Hepatocyte (in vitro differentiated cells): ENCODE data around the gene RABL6. TPM values are rescaled to one million over a fixed set of nuclear protein-coding genes. Genes with fewer than 3 reads are reported as not detected.

Source experiments
- DNase-seq: peaks from one replicate; pipeline ENCODE4 v3.0.0-alpha.2; 2016; ENCODE audit warnings: low spot score
- H2AFZ ChIP-seq: fragments of 200-600 bp; sonication (generic); 2 replicates; pipeline ENCODE4 v1.6.0; 2016; ENCODE audit warnings: antibody characterized with exemption, mild to moderate bottlenecking
- H3K27ac ChIP-seq: fragments of 200-600 bp; sonication (generic); 2 replicates; pipeline ENCODE4 v1.5.1; 2016; ENCODE audit warnings: mild to moderate bottlenecking
- H3K27me3 ChIP-seq: fragments of 200-600 bp; sonication (generic); 2 replicates; pipeline ENCODE4 v1.6.1; 2016
- H3K36me3 ChIP-seq: fragments of 200-600 bp; sonication (generic); replicated peaks from 2 replicates; pipeline ENCODE4 v1.5.1; 2016; ENCODE audit warnings: low read depth; ENCODE audit not compliant: insufficient read depth
- H3K4me1 ChIP-seq: fragments of 200-600 bp; sonication (generic); 2 replicates; pipeline ENCODE4 v1.5.1; 2016; ENCODE audit warnings: mild to moderate bottlenecking, moderate library complexity; ENCODE audit not compliant: insufficient read depth
- H3K4me2 ChIP-seq: fragments of 200-600 bp; sonication (generic); 2 replicates; pipeline ENCODE4 v1.6.0; 2016
- H3K4me3 ChIP-seq: fragments of 200-600 bp; sonication (generic); 2 replicates; pipeline ENCODE4 v1.5.1; 2016; ENCODE audit warnings: mild to moderate bottlenecking
- H3K79me2 ChIP-seq: fragments of 200-600 bp; sonication (generic); 2 replicates; pipeline ENCODE4 v1.6.0; 2017; ENCODE audit warnings: mild to moderate bottlenecking
- H3K9me2 ChIP-seq: fragments of 200-600 bp; sonication (generic); replicated peaks from 2 replicates; pipeline ENCODE4 v1.6.0; 2017; ENCODE audit warnings: mild to moderate bottlenecking; ENCODE audit not compliant: insufficient read depth
- H3K9me3 ChIP-seq: fragments of 200-600 bp; sonication (generic); 2 replicates; pipeline ENCODE4 v1.5.1; 2016; ENCODE audit warnings: low read depth, mild to moderate bottlenecking
- H4K20me1 ChIP-seq: fragments of 200-600 bp; sonication (generic); 2 replicates; pipeline ENCODE4 v1.6.0; 2016; ENCODE audit warnings: mild to moderate bottlenecking; ENCODE audit not compliant: insufficient read depth, poor library complexity, severe bottlenecking
- CTCF ChIP-seq: fragments of 200-600 bp; sonication (generic); IDR thresholded peaks from 2 replicates; pipeline ENCODE4 v1.5.1; 2016; ENCODE audit warnings: antibody characterized with exemption, mild to moderate bottlenecking; ENCODE audit not compliant: poor library complexity
- EZH2 ChIP-seq: fragments of 200-600 bp; sonication (generic); IDR thresholded peaks from 2 replicates; pipeline ENCODE4 v1.6.1; 2016; ENCODE audit warnings: antibody characterized with exemption, mild to moderate bottlenecking, borderline replicate concordance
- EZH2phosphoT487 ChIP-seq: fragments of 200-600 bp; sonication (generic); IDR thresholded peaks from one replicate; pipeline ENCODE4 v1.6.1; 2018; ENCODE audit warnings: antibody characterized with exemption, mild to moderate bottlenecking, low read depth, moderate library complexity; ENCODE audit not compliant: unreplicated experiment, severe bottlenecking
- WGBS: methylation state at CpG from one replicate; pipeline ENCODE4 v1.1.6; 2016; ENCODE audit warnings: low lambda C conversion rate; ENCODE audit errors: missing lambda C conversion rate; 5-methylcytosine and 5-hydroxymethylcytosine counted together
- polyA plus RNA-seq: library from polyadenylated mRNA; unstranded; fragments of >200 nt; fragmentation: Nextera tagmentation; extraction: Ambion mirVana; gene quantifications from 2 replicates; pipeline ENCODE4 v1.2.1, GENCODE V29; 2016
- total RNA-seq: library from RNA; depleted of rRNA; stranded (reverse); fragments of >200 nt; gene quantifications from 2 replicates; pipeline ENCODE4 v1.2.3, GENCODE V29; 2014

Gene RABL6
- total and polyA plus RNA-seq, 2 experiments from 2014 or later = 72.3 to 103 TPM

- 0% methylated on average over 17 of the region's 53 CpGs for WGBS
- peak overlapping the region; percentile 86 for H3K4me2 ChIP-seq
- H3K36me3 ChIP-seq = no peaks in the 10 kb centered on the region
- DNase-seq = peak; percentile 76
- no peaks in the 10 kb centered on the region for H3K27me3 ChIP-seq
- H3K27ac ChIP-seq = peak overlapping the region; percentile 92
- peaks cover 8% of the 10 kb centered on the region for H3K4me1 ChIP-seq
- H4K20me1 ChIP-seq = peaks cover 12% of the 10 kb centered on the region
- TF ChIP-seq CTCF (no peak), EZH2 (no peak), EZH2phosphoT487 (no peak)
- H3K9me3 ChIP-seq = no peaks in the 10 kb centered on the region
- H3K4me3 ChIP-seq = peak overlapping the region; percentile 86
- peaks cover 12% of the 10 kb centered on the region for H3K79me2 ChIP-seq
- H3K9me2 ChIP-seq = no peaks in the 10 kb centered on the region
- H2AFZ ChIP-seq = peak overlapping the region; percentile 55
Measured at GRCh38 chr9:136848393-136849037, 40.8 kb downstream of the RABL6 start.

GRCh38 chr9:136849038-136849959 lies 41.6 kb downstream of the RABL6 start, which contains the start of gene PHPT1:
Gene PHPT1 (plus strand): TSS chr9:136849409. CDS start chr9:136849431, 22 bp downstream.
- Histone ChIP-seq H3K4me3 (peak within 1 kb of the TSS; percentile 86), H3K4me1 (peaks cover 8% of the 10 kb centered on the region), H3K9me3 (no peaks in the 10 kb centered on the region), H3K4me2 (peak within 1 kb of the TSS; percentile 98), H3K79me2 (peaks cover 12% of the 10 kb centered on the region), H4K20me1 (peaks cover 12% of the 10 kb centered on the region), H3K27me3 (no peaks in the 10 kb centered on the region), H3K9me2 (no peaks in the 10 kb centered on the region), H3K27ac (peak within 1 kb of the TSS; percentile 92), H3K36me3 (no peaks in the 10 kb centered on the region), H2AFZ (peak within 1 kb of the TSS; percentile 57)
- under 1% methylated on average over 45 of the region's 77 CpGs for WGBS
- peak; percentile 100 for DNase-seq
- TF ChIP-seq EZH2phosphoT487 = no peak

DNA sequence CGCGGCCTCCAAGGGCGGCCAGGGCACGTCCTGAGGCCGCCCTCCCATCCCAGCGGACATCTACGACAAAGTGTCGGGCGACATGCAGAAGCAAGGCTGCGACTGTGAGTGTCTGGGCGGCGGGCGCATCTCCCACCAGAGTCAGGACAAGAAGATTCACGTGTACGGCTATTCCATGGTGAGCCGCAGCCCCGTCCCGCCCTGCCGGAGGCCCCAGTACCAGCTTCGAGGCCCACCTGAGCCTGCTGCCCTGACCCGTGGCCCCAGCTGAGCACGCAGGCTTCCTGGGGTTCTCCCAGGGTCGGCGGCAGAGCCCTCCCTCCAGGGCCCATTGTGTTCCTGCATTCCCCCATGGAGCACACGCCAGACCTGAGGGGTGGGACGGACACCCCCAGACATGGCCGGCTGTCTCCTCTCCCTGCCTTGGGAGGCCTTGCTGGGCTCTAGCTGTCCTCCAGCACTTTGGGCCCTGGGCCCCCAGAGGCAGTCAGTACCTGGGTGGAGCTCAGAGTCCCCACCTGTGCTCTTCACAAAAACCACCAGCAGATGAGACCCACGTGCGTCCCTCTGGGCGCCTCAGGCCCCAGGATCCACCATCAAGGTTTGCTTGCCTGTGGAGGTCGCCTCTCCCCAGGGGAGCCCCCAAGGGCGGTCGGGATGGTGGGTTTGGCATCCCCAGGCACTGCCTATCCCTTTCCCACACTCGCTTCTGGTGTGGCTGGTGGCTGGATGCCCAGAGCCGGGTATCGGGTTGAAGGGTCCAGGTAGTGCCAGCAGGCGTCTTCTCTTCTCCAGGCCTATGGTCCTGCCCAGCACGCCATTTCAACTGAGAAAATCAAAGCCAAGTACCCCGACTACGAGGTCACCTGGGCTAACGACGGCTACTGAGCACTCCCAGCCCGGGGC lies 42.5 kb downstream of the RABL6 start:
- DNase-seq = no peak
- Histone ChIP-seq H3K4me2 (peak overlapping the region; percentile 98), H2AFZ (no peak overlapping the region), H4K20me1 (peaks cover 12% of the 10 kb centered on the region), H3K4me3 (peak overlapping the region; percentile 60), H3K4me1 (peaks cover 8% of the 10 kb centered on the region), H3K9me2 (no peaks in the 10 kb centered on the region), H3K27me3 (no peaks in the 10 kb centered on the region), H3K79me2 (peaks cover 12% of the 10 kb centered on the region), H3K36me3 (no peaks in the 10 kb centered on the region), H3K27ac (peak overlapping the region; percentile 92), H3K9me3 (no peaks in the 10 kb centered on the region)
- TF ChIP-seq EZH2 = no peak
- TF ChIP-seq EZH2phosphoT487 = no peak
- WGBS = 74% methylated on average over 43 of the region's 43 CpGs
